Measurements from ENCODE around the gene NUTM2F. TPM values are rescaled to one million over a fixed set of nuclear protein-coding genes. Genes with fewer than 3 reads are reported as not detected.
"Not testable (repeated sequence)": the region's sequence is repeated elsewhere in the genome, so short reads cannot be mapped to it uniquely, and the experiment has no call there.

Gene NUTM2F, protein sequence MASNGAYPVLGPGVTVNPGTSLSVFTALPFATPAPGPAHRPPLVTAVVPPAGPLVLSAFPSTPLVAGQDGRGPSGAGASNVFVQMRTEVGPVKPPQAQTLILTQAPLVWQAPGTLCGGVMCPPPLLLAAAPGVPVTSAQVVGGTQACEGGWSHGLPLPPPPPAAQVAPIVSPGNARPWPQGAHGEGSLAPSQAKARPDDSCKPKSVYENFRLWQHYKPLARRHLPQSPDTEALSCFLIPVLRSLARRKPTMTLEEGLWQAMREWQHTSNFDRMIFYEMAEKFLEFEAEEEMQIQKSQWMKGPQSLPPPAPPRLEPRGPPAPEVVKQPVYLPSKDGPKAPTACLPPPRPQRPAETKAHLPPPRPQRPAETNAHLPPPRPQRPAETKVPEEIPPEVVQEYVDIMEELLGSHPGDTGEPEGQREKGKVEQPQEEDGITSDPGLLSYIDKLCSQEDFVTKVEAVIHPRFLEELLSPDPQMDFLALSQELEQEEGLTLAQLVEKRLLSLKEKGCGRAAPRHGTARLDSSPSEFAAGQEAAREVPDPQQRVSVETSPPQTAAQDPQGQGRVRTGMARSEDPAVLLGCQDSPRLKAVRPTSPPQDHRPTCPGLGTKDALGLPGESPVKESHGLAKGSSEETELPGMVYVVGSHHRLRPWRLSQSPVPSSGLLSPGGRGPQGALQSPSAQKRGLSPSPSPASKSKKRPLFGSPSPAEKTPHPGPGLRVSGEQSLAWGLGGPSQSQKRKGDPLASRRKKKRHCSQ
- not detected for total RNA-seq
- long read RNA-seq: 0 reads

GRCh38 chr9:94328544-94328943 lies at the start of gene NUTM2F:
Gene NUTM2F (minus strand): TSS chr9:94328644. CDS start chr9:94328623, 21 bp downstream.
- not testable (repeated sequence) for DNase-seq (ENCODE audit: low spot score)

- DNase-seq (ENCODE audit: low spot score): not testable (repeated sequence)
Observed at GRCh38 chr9:94375197-94375596, 46.8 kb upstream of the NUTM2F start.

- DNase-seq (ENCODE audit: low spot score): peak; percentile 93
Observed at GRCh38 chr9:94374176-94375056, 46.0 kb upstream of the NUTM2F start.

DNA sequence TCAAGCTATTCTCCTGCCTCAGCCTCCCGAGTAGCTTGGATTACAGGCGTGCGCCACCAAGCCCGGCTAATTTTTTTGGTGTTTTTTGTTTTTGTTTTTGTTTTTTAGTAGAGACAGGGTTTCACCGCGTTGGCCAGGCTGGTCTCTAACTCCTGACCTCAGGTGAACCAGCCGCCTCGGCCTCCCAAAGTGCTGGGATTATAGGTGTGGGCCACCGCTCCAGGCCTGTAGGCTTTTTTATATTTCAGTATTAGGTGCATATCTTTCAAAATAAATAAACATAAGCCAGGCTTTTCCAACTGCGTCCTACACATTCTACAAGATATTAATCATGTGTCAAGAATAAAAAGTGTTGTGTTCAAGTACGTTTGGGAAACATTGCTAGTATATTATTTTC lies 45.3 kb upstream of the NUTM2F start:
- not testable (repeated sequence) for DNase-seq (ENCODE audit: low spot score)

GRCh38 chr9:94370266-94370665 lies 41.8 kb upstream of the NUTM2F start:
- DNase-seq (ENCODE audit: low spot score): not testable (repeated sequence)

DNA sequence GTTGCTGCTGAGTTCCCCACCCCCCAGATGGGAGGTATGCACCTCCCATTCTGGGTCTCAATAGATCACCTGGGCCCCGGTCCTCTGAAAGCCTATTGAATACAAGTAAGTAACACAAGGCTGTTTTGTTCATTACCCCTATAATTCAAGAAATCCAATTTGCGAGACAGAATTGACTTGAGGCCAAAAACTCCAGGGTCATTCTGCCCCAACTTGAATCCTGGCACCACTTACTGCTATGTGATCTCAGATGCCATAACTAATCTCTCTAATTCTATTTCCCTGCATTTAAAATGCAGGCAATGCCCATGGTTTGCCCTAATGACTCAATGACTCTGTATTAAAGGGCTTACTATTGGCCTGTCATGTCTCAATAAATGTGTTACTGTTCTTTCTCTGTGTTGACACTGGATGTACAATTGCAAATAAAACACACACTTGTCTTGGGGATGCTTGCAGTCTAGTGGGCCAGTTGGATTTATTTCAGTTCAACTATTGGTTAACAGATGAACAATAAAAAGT lies 35.7 kb upstream of the NUTM2F start:
- not testable (repeated sequence) for DNase-seq (ENCODE audit: low spot score)

- not testable (repeated sequence) for DNase-seq (ENCODE audit: low spot score)
Observed at GRCh38 chr9:94357158-94357557, 28.7 kb upstream of the NUTM2F start.

DNA sequence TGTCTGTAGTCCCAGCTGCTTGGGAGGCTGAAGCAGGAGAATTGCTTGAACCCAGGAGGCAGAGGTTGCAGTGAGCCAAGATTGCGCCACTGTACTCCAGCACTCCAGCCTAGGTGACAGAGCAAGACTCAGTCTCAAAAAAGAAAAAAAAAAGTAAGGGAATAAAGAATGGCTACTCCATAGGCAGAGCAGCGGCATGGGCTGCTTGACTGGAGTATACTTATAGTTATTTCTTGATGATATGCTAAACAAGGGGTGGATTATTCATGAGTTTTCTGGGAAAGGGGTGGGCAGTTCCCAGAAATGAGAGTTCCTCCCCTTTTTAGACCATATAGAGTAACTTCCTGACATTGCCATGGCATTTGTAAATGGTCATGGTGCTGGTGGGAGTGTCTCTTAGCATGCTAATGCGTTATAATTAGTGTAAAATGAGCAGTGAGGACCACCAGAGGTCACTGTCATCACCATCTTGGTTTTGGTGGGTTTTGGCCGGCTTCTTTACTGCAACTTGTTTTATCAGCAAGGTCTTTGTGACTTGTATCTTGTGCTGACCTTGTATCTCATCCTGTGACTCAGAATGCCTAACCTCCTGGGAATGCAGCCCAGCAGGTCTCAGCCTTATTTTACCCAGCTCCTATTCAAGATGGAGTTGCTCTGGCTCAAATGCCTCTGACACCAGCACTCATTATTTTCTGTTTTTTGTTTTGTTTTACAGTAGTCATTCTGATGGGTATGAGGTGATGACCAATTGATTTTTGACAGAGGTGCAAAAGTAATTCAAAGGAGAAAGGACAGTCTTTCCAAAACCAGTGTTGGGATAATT lies 23.7 kb upstream of the NUTM2F start:
- DNase-seq (ENCODE audit: low spot score): not testable (repeated sequence)

DNA sequence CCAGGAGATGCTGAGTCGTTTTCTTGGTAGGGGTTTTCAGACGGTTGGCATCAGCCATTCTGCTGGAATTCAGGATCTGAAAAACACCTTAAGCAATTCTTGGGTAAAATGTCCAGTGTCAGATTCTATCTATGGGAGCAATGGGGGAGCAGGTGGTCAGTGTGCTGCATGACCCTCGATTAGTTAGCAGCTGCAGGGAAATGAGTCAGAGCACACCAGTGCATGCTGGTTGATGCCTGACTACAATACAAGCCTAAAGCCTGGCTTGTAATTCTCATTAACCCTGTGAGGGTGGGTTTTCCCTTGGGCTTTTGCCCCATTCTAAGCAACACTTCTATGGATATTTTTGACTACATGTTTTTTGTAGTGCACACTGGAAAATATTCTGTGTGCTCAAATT lies 20.3 kb upstream of the NUTM2F start:
- DNase-seq (ENCODE audit: low spot score): not testable (repeated sequence)

GRCh38 chr9:94347451-94347850 lies 19.0 kb upstream of the NUTM2F start:
- not testable (repeated sequence) for DNase-seq (ENCODE audit: low spot score)

- DNase-seq (ENCODE audit: low spot score): not testable (repeated sequence)
Observed at GRCh38 chr9:94341703-94342102, 13.3 kb upstream of the NUTM2F start.

DNA sequence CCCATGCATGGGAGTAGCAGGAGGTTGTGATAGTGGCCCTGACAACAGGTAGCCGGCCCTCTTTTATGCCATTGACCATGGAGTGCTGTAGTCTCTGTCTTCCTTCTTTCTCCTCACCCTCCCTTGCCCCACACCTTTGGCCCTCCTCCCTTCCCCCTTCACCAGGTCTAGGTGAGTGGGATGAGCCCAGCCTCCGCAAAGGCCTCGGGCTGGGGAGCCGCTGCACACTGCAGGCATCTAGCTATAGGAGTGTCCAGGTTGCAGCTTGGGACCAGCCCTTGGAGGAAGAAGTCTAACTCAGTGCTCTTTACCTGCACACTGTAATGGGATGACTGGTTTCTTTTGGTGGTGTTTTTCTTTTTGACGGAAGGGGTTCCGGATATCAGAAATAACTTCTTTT lies 12.3 kb upstream of the NUTM2F start:
- not testable (repeated sequence) for DNase-seq (ENCODE audit: low spot score)

DNA sequence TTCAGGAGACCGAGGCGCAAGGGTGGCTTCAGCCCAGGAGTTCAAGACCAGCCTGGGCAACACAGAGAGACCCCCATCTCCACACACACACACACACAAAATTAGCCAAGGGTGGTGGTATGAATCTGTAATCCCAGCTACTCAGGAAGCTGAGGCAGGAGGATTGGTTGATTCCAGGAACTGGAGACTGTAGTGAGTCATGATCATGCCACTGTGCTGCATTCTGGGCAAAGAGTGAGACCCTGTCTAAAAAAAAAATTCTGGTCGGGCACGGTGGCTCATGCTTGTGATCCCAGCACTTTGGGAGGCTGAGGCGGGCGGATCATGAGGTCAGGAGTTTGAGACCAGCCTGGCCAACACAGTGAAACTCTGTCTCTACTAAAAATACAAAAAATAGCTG lies 11.2 kb upstream of the NUTM2F start:
- not testable (repeated sequence) for DNase-seq (ENCODE audit: low spot score)

GRCh38 chr9:94338723-94339122 lies 10.3 kb upstream of the NUTM2F start:
- not testable (repeated sequence) for DNase-seq (ENCODE audit: low spot score)

DNA sequence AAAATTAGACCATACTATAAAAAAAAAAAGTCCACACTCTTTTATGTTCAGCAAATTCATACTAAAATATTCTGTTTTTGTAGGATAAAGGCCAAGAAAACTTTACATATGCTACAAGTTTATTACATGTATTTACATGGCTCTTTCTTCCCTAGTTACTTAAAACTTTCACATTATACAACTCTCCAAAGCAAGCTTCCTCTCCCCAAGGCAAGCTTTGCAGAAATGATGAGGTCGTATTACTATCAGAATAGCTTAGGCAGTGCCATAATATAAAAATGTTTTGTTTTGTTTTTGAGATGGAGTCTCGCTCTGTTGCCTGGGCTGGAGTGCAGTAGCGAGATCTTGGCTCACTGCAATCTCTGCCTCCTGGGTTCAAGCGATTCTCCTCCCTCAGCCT lies 8.0 kb upstream of the NUTM2F start:
- DNase-seq (ENCODE audit: low spot score): not testable (repeated sequence)

DNA sequence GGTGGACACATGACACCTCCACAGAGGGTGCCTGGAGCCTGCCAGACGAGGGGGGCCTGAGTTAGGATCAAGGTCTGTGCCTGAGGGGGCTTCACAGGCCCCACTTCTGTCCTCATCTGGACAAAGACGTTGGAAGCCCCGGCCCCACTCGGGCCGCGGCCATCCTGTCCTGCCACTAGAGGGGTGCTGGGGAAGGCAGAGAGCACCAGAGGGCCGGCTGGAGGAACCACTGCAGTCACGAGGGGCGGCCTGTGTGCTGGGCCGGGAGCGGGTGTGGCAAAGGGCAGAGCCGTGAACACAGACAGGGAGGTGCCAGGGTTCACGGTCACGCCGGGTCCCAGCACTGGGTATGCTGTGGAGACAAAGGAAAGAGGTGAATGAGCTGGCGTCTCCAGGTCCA lies 2.9 kb downstream of the NUTM2F start:
- not testable (repeated sequence) for DNase-seq (ENCODE audit: low spot score)

GRCh38 chr9:94323153-94323798 lies 5.2 kb downstream of the NUTM2F start:
- not testable (repeated sequence) for DNase-seq (ENCODE audit: low spot score)

- DNase-seq (ENCODE audit: low spot score): not testable (repeated sequence)
Observed at GRCh38 chr9:94322342-94322940, 6.0 kb downstream of the NUTM2F start.
